GM15510 (cell line): ENCODE data around the gene HOMER1.

Experiments
- POLR2A ChIP-seq: IDR thresholded peaks from 3 replicates; pipeline ENCODE4 v1.6.1; 2011; ENCODE audit warnings: borderline replicate concordance; ENCODE audit not compliant: insufficient read length; ENCODE audit errors: extremely low read depth

Gene HOMER1

GRCh38 chr5:79420248-79420647, 93.7 kb downstream of the HOMER1 start:
- TF ChIP-seq POLR2A = no peak

- TF ChIP-seq POLR2A = no peak
These were observed 95.7 kb downstream of the HOMER1 start for GRCh38 chr5:79418276-79418675.

DNA sequence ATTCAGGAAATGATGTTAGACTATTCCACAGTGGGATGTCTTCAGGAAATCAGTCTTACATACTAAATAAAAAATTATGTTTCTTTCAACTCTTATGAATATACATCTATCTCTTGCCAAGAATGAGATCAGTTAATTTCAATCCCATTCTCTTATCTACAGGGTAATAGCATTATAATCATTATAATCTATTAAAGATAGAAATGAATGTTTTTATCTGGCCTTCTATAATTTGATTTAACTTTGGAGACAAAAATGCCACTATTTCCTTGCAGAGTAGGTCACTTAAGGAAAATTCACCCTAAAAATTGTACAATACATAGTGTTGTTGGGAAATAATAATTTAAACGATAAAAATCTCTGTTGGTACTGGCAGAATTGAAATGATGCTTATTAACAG, 96.4 kb downstream of the HOMER1 start:
- no peak for TF ChIP-seq POLR2A

DNA sequence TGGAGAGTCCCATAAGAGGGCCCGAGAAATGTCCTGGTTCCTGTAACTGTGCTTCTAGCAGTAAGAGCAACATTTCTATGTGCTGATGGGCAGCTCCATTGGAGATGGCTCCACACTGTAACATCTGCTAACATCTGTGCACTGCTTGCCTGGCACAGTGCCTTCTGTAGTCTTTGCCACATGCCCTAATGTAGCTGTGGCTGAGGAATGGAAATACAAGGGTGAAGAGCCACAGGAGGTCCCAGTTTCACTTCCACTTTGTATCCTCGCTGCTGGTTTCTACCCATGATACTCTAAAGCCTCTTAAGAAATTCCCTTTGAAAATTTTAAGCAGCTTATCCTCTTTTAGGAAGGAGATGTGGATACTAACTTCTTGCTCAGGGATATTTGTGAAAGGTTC, 97.4 kb downstream of the HOMER1 start:
- no peak for TF ChIP-seq POLR2A

DNA sequence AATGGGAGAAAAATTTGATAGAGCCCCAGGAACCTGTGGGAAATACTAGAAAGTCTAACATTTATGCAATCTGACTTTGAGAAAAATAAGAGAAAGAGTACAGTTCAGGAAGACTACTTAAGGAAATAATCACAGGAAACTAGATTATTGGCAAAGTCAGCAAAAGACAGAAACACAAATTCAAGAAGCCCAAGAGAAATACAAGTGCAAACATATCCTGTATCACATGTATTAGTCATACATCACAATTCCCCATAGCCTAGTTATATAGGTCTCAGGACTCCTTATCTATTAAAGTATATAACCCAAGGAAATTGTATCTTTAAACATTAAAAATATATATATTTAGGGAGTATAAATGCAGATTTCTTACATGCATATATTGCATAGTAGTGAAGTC, 100.8 kb downstream of the HOMER1 start:
- no peak for TF ChIP-seq POLR2A

DNA sequence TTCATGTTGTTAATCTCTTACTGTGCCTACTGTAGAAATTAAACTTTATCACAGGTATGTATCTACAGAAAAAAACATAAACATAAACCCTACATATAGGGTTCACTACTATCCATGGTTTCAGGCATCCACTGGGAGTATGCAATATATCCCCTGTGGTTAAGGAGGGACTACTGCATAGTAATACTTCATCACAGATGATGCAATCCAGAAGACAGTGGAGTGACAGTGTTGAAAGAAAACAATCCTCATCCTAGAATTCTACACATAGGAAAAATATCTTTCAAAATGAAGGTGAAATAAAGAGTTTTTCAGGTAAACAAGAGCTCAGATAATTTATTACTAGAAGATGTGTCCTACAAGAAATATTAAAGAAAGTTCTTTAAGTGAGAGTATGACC, 105.9 kb downstream of the HOMER1 start:
- TF ChIP-seq POLR2A = no peak

DNA sequence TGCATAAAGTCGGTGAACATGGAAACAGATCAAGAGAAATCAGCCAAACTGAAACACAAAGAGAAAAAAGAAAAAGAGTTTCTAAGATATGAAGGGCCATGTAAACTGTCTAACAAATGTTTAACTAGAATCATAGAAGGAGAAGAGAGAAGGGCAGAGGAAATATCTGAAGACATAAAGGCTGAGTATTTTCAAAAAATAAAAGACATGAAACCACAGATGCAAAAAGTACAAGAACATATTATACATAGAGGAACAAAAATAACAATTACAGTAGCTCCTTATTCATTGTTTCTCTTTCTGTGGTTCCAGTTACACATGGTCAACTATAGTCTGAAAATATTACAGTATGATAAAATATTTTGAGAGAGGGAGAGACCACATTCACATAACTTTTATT, 106.3 kb downstream of the HOMER1 start:
- TF ChIP-seq POLR2A = no peak

GRCh38 chr5:79401216-79401615, 112.7 kb downstream of the HOMER1 start:
- TF ChIP-seq POLR2A = no peak

- TF ChIP-seq POLR2A = no peak
These were observed 114.9 kb downstream of the HOMER1 start for GRCh38 chr5:79399046-79399445.

DNA sequence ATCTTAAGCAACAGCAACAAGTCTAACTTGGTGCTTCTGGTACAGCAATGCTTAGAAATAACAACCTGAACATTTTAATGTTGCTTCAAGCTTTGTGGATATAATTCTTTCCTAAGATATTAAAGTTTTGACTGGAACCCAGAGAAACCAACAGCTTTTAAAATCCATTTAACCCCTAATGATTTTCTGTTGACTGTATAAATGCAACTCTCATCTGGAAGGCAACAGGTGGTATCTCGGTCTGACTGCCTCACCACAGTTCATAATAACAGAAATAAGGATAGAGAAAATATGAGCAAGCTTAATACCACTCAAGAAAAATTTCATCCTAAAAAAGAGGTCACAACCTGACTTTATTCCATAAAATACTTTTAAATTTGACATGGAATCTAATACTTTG, 116.9 kb downstream of the HOMER1 start:
- no peak for TF ChIP-seq POLR2A

GRCh38 chr5:79396265-79396664, 117.7 kb downstream of the HOMER1 start:
- TF ChIP-seq POLR2A = no peak

GRCh38 chr5:79395296-79395695, 118.6 kb downstream of the HOMER1 start:
- no peak for TF ChIP-seq POLR2A

- no peak for TF ChIP-seq POLR2A
These were observed 121.2 kb downstream of the HOMER1 start for GRCh38 chr5:79392776-79393175.

GRCh38 chr5:79386679-79387078, 127.3 kb downstream of the HOMER1 start:
- no peak for TF ChIP-seq POLR2A

- no peak for TF ChIP-seq POLR2A
These were observed 135.3 kb downstream of the HOMER1 start for GRCh38 chr5:79378510-79379186.

DNA sequence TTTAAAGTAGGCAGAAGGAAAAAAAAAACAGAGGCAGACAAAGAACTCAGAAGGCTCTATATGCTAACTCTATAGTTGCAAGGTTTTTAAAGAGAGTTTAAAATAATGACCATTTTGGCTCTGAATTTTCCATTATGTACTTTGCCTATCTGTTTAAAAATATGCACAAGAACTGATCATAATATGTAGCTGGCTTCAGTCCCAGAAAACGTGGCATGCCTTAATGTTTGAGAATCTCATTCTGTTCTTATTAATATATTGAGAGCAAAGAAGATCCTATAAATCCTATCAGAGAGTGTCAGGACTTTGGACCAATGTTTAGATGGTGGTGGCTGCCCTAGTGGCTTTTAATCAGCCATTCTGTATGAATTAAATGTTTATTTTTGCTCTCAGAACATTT, 156.5 kb downstream of the HOMER1 start:
- no peak for TF ChIP-seq POLR2A

DNA sequence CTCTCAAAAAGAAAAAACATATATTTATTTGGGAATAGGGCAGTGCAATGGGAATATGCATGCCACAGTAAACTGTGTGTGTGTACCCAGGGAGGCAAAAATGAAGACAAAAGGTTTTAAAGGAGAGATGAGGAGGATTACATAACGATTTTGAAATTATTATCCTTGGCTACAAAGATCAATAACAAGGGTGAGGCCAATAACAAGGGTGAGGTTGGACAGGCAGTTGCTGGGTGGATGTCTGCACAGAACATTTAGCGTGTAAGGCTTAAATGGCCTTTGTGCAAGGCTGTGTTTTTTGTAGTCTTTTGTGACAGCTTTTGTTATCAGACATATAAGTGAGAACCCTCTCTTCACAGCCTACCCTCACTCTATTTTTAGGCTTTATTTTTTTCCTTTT, 164.1 kb downstream of the HOMER1 start:
- TF ChIP-seq POLR2A = no peak
